Activated CD4-positive, alpha-beta T cell treated with anti-CD3 and anti-CD28 coated beads, Interleukin-2, Interleukin-6, amounts not matched to agents 100 ng/mL and 50 ng/mL, durations not matched to agents 16 hours and 8 hours (primary cell): ENCODE results near the gene DEF6.

Experiments used
- DNase-seq: peaks from one replicate; pipeline ENCODE4 v3.0.0-alpha.2; 2020

Gene DEF6

GRCh38 chr6:35354361-35355135 is 56.9 kb downstream of the DEF6 start:
- DNase-seq, result no peak

GRCh38 chr6:35356391-35356790 is 58.8 kb downstream of the DEF6 start:
- no peak for DNase-seq

- DNase-seq, result no peak
Measured at GRCh38 chr6:35357677-35358076, 60.1 kb downstream of the DEF6 start.

GRCh38 chr6:35358086-35358485 is 60.5 kb downstream of the DEF6 start:
- no peak for DNase-seq

GRCh38 chr6:35359346-35359743 is 61.7 kb downstream of the DEF6 start:
- no peak for DNase-seq

GRCh38 chr6:35359744-35360348 is 62.2 kb downstream of the DEF6 start:
- DNase-seq, result no peak

- DNase-seq, result no peak
Measured at GRCh38 chr6:35360349-35361138, 62.9 kb downstream of the DEF6 start.

- no peak for DNase-seq
Measured at GRCh38 chr6:35362200-35362599, 64.6 kb downstream of the DEF6 start.

GRCh38 chr6:35363293-35363750 is 65.7 kb downstream of the DEF6 start:
- no peak for DNase-seq

- no peak for DNase-seq
Measured at GRCh38 chr6:35365594-35366203, 68.1 kb downstream of the DEF6 start.

GRCh38 chr6:35366204-35366596 is 68.6 kb downstream of the DEF6 start:
- DNase-seq, result no peak

GRCh38 chr6:35367646-35368037 is 70.0 kb downstream of the DEF6 start:
- DNase-seq, result no peak

GRCh38 chr6:35368038-35368887 is 70.6 kb downstream of the DEF6 start:
- peak; percentile 83 for DNase-seq

GRCh38 chr6:35370124-35370741 is 72.6 kb downstream of the DEF6 start:
- DNase-seq, result peak; percentile 65

GRCh38 chr6:35370785-35371493 is 73.3 kb downstream of the DEF6 start:
- DNase-seq, result no peak
